Activated CD4-positive, alpha-beta T cell treated with anti-CD3 and anti-CD28 coated beads, Interleukin-2, amount 10 ng/mL, durations not matched to agents 7 days and 5 days (primary cell): ENCODE results near the gene ZMIZ1. TPM values are rescaled to one million over a fixed set of nuclear protein-coding genes. Genes with fewer than 3 reads are reported as not detected.

Experiments
- CTCF ChIA-PET: fragments of 350-600 bp; sonication (Branson Sonifier 250); formaldehyde crosslinking; loops from one replicate; lab custom pipeline; 2021; ENCODE audit warnings: antibody characterized with exemption; lab: Charles Lee
- POLR2A ChIA-PET: fragments of 350-600 bp; sonication (Branson Sonifier 250); formaldehyde crosslinking; loops from one replicate; lab custom pipeline; 2021; ENCODE audit warnings: antibody characterized with exemption; lab: Charles Lee
- DNase-seq: peaks from one replicate; pipeline ENCODE4 v3.0.0-alpha.2; 2020
- H3K27ac Mint-ChIP-seq: one replicate; pipeline ENCODE4 v1.8.0; 2021; ENCODE audit warnings: mild to moderate bottlenecking, moderate library complexity, mixed read lengths
- H3K27me3 Mint-ChIP-seq: one replicate; pipeline ENCODE4 v1.8.0; 2021; ENCODE audit warnings: mixed read lengths
- H3K36me3 Mint-ChIP-seq: one replicate; pipeline ENCODE4 v1.8.0; 2021; ENCODE audit warnings: low read depth, mixed read lengths
- H3K4me1 Mint-ChIP-seq: one replicate; pipeline ENCODE4 v1.8.0; 2021; ENCODE audit warnings: mixed read lengths
- H3K4me3 Mint-ChIP-seq: one replicate; pipeline ENCODE4 v1.8.0; 2021; ENCODE audit warnings: mild to moderate bottlenecking, moderate library complexity, mixed read lengths
- H3K9me3 Mint-ChIP-seq: one replicate; pipeline ENCODE4 v1.8.0; 2021; ENCODE audit warnings: mixed read lengths
- total RNA-seq, 2 experiments: library from RNA; stranded (reverse); gene quantifications; one replicate each; pipeline ENCODE4 v1.2.3, GENCODE V29; 2021

Gene ZMIZ1
- total RNA-seq, 2 experiments from 2014 or later: 27.8 to 31.5 TPM

GRCh38 chr10:79038841-79039201 is 29.9 kb upstream of the ZMIZ1 start:
- POLR2A ChIA-PET: no interaction called here
- no peak for DNase-seq
- Mint-ChIP-seq H3K9me3 (no peaks in the 10 kb centered on the region), H3K27ac (no peak overlapping the region), H3K4me3 (no peak overlapping the region), H3K27me3 (peaks cover 26% of the 10 kb centered on the region), H3K36me3 (no peaks in the 10 kb centered on the region), H3K4me1 (peaks cover 17% of the 10 kb centered on the region)
- CTCF ChIA-PET: interaction anchor here (1.2 to 1.8 kb wide), 2 partner anchors 13 to 23 kb away, joined by 3 to 5 read pairs; no protein-coding TSS in a partner anchor

GRCh38 chr10:79042639-79043411 is 25.9 kb upstream of the ZMIZ1 start:
- H3K36me3 Mint-ChIP-seq: no peaks in the 10 kb centered on the region
- H3K27ac Mint-ChIP-seq: no peak overlapping the region
- H3K4me3 Mint-ChIP-seq: no peak overlapping the region
- H3K27me3 Mint-ChIP-seq: peaks cover 26% of the 10 kb centered on the region
- DNase-seq: no peak
- H3K9me3 Mint-ChIP-seq: no peaks in the 10 kb centered on the region
- CTCF ChIA-PET: no interaction called here
- POLR2A ChIA-PET: no interaction called here
- peaks cover 46% of the 10 kb centered on the region for H3K4me1 Mint-ChIP-seq

- peaks cover 56% of the 10 kb centered on the region for H3K4me1 Mint-ChIP-seq
- peaks cover 1% of the 10 kb centered on the region for H3K36me3 Mint-ChIP-seq
- peak overlapping the region; percentile 43 for H3K27ac Mint-ChIP-seq
- CTCF ChIA-PET: no interaction called here
- no peak overlapping the region for H3K4me3 Mint-ChIP-seq
- H3K9me3 Mint-ChIP-seq: no peaks in the 10 kb centered on the region
- POLR2A ChIA-PET: no interaction called here
- H3K27me3 Mint-ChIP-seq: peaks cover 25% of the 10 kb centered on the region
- DNase-seq: no peak
These were observed 24.6 kb upstream of the ZMIZ1 start for GRCh38 chr10:79044036-79044632.

- Mint-ChIP-seq H3K27me3 (peaks cover 25% of the 10 kb centered on the region), H3K4me1 (peaks cover 63% of the 10 kb centered on the region), H3K9me3 (no peaks in the 10 kb centered on the region), H3K36me3 (peaks cover 1% of the 10 kb centered on the region), H3K4me3 (no peak overlapping the region), H3K27ac (no peak overlapping the region)
- POLR2A ChIA-PET: no interaction called here
- CTCF ChIA-PET: interaction anchor here (0.9 kb wide), 1 partner anchor 13 kb away, joined by 3 read pairs; no protein-coding TSS in a partner anchor
- DNase-seq: no peak
These were observed 23.9 kb upstream of the ZMIZ1 start for GRCh38 chr10:79044846-79045245.

GRCh38 chr10:79045566-79046175 is 23.1 kb upstream of the ZMIZ1 start:
- peaks cover 1% of the 10 kb centered on the region for H3K36me3 Mint-ChIP-seq
- peak overlapping the region; percentile 97 for H3K27ac Mint-ChIP-seq
- no peaks in the 10 kb centered on the region for H3K9me3 Mint-ChIP-seq
- peaks cover 22% of the 10 kb centered on the region for H3K27me3 Mint-ChIP-seq
- no peak overlapping the region for H3K4me3 Mint-ChIP-seq
- CTCF ChIA-PET: interaction anchor here (0.9 to 1.0 kb wide), 2 partner anchors 12 to 20 kb away, joined by 3 to 4 read pairs; no protein-coding TSS in a partner anchor
- peaks cover 72% of the 10 kb centered on the region for H3K4me1 Mint-ChIP-seq
- POLR2A ChIA-PET: no interaction called here
- no peak for DNase-seq

GRCh38 chr10:79046326-79046725 is 22.4 kb upstream of the ZMIZ1 start:
- Mint-ChIP-seq H3K4me3 (no peak overlapping the region), H3K27me3 (peaks cover 15% of the 10 kb centered on the region), H3K27ac (peak overlapping the region; percentile 97), H3K36me3 (peaks cover 1% of the 10 kb centered on the region), H3K4me1 (peaks cover 77% of the 10 kb centered on the region), H3K9me3 (no peaks in the 10 kb centered on the region)
- ChIA-PET POLR2A (no interaction called here), CTCF (interaction anchor here (0.9 to 1.0 kb wide), 2 partner anchors 20 to 71 kb away, joined by 4 read pairs; no protein-coding TSS in a partner anchor)
- no peak for DNase-seq

GRCh38 chr10:79046741-79047583 is 21.8 kb upstream of the ZMIZ1 start:
- Mint-ChIP-seq H3K9me3 (no peaks in the 10 kb centered on the region), H3K4me1 (peaks cover 80% of the 10 kb centered on the region), H3K27me3 (peaks cover 9% of the 10 kb centered on the region), H3K4me3 (peak overlapping the region; percentile 75), H3K36me3 (peaks cover 1% of the 10 kb centered on the region), H3K27ac (peak overlapping the region; percentile 97)
- no peak for DNase-seq
- CTCF ChIA-PET: interaction anchor here (0.9 kb wide), 2 partner anchors 59 to 72 kb away, joined by 3 to 4 read pairs; no protein-coding TSS in a partner anchor
- POLR2A ChIA-PET: no interaction called here

GRCh38 chr10:79047584-79047874 is 21.2 kb upstream of the ZMIZ1 start:
- H3K4me1 Mint-ChIP-seq: peaks cover 78% of the 10 kb centered on the region
- peaks cover 4% of the 10 kb centered on the region for H3K27me3 Mint-ChIP-seq
- H3K27ac Mint-ChIP-seq: peak overlapping the region; percentile 97
- ChIA-PET CTCF (interaction anchor here (0.9 kb wide), 1 partner anchor 58 kb away, joined by 3 read pairs; no protein-coding TSS in a partner anchor), POLR2A (no interaction called here)
- H3K9me3 Mint-ChIP-seq: no peaks in the 10 kb centered on the region
- H3K36me3 Mint-ChIP-seq: peaks cover 1% of the 10 kb centered on the region
- no peak for DNase-seq
- H3K4me3 Mint-ChIP-seq: peak overlapping the region; percentile 75

- ChIA-PET POLR2A (no interaction called here), CTCF (interaction anchor here (0.6 to 0.9 kb wide), 2 partner anchors 14 to 58 kb away, joined by 3 read pairs; no protein-coding TSS in a partner anchor)
- no peaks in the 10 kb centered on the region for H3K9me3 Mint-ChIP-seq
- peak; percentile 88 for DNase-seq
- peaks cover 74% of the 10 kb centered on the region for H3K4me1 Mint-ChIP-seq
- H3K27me3 Mint-ChIP-seq: no peaks in the 10 kb centered on the region
- H3K27ac Mint-ChIP-seq: peak overlapping the region; percentile 97
- peaks cover 1% of the 10 kb centered on the region for H3K36me3 Mint-ChIP-seq
- H3K4me3 Mint-ChIP-seq: peak overlapping the region; percentile 75
These were observed 20.7 kb upstream of the ZMIZ1 start for GRCh38 chr10:79047875-79048638.

GRCh38 chr10:79048639-79049550 is 19.9 kb upstream of the ZMIZ1 start:
- ChIA-PET POLR2A (no interaction called here), CTCF (interaction anchor here (0.6 to 0.7 kb wide), 2 partner anchors 15 to 53 kb away, joined by 3 to 4 read pairs; no protein-coding TSS in a partner anchor)
- Mint-ChIP-seq H3K27me3 (no peaks in the 10 kb centered on the region), H3K27ac (peak overlapping the region; percentile 97), H3K4me1 (peaks cover 69% of the 10 kb centered on the region), H3K4me3 (peak overlapping the region; percentile 75), H3K9me3 (no peaks in the 10 kb centered on the region), H3K36me3 (peaks cover 1% of the 10 kb centered on the region)
- no peak for DNase-seq
